KOPT-K1 (cell line): ENCODE measurements around the gene CAMK2G.

ENCODE experiments used
- H3K27ac ChIP-seq: fragments of 200-600 bp; sonication (generic); 2 replicates; pipeline ENCODE4 v1.5.1; 2016; ENCODE audit warnings: antibody characterized with exemption, mild to moderate bottlenecking, low read depth, low read length; ENCODE audit not compliant: poor library complexity, severe bottlenecking
- H3K36me3 ChIP-seq: fragments of 200-600 bp; sonication (generic); 2 replicates; pipeline ENCODE4 v1.5.1; 2017; ENCODE audit warnings: antibody characterized with exemption, mild to moderate bottlenecking, low read length, moderate library complexity; ENCODE audit not compliant: insufficient read depth
- H3K9me3 ChIP-seq: fragments of 200-600 bp; sonication (generic); 2 replicates; pipeline ENCODE4 v1.5.1; 2017; ENCODE audit warnings: antibody characterized with exemption, low read length, mild to moderate bottlenecking; ENCODE audit not compliant: insufficient read depth, poor library complexity, severe bottlenecking

The CAMK2G gene

DNA sequence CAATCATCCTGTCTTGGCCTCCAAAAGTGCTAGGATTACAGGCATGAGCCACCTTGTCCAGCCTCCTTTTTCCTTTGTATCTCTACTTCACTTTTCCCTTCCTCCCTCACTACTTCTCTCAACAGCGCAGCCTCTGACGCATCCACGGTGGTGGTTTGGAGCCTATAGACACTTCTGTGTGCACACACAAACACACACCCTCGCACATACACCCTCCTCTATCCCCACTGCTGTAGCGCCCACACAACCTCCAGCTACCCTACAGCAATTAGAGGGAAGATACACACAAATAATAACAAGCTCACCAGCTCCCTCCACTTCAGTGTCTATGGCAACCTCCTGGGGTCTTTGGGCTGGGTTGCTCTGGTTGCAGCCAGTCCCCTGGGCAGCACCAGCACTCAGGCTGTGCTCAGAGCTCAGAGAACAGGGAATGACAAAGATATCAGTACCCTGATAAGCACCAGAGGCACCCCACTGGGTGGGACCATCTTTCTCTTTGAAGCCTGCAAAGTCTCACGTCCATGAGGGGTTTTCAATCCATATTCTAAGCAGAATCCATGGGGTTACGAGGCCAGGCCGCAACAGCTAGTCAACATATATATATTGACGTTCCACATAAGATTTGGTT lies 3.3 kb upstream of the CAMK2G start:
- peaks cover 4% of the 10 kb centered on the region; the same call in 1 of the 2 replicates for H3K36me3 ChIP-seq
- no peaks in the 10 kb centered on the region for H3K9me3 ChIP-seq
- H3K27ac ChIP-seq, result no peak overlapping the region

DNA sequence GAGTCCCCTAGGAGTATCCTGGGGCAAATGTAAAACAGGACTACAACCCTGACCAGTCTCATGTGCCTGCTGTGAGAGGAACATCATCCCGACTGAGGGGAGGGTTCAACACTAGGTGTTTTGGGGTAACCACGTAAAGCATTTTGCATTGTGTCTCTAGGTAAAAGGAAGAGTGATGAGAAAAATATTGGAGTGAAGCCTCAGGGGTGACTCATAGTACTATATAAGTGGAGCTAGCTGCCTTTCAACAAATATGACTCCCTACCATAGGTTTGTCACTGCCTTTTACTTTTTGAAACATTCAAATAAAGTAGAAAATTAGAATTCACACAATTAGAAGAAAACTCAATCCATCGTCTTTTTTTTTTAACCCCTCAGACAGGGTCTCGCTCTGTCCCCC lies 2.6 kb upstream of the CAMK2G start:
- no peaks in the 10 kb centered on the region for H3K9me3 ChIP-seq
- H3K27ac ChIP-seq, result no peak overlapping the region
- H3K36me3 ChIP-seq, result peaks cover 10% of the 10 kb centered on the region

DNA sequence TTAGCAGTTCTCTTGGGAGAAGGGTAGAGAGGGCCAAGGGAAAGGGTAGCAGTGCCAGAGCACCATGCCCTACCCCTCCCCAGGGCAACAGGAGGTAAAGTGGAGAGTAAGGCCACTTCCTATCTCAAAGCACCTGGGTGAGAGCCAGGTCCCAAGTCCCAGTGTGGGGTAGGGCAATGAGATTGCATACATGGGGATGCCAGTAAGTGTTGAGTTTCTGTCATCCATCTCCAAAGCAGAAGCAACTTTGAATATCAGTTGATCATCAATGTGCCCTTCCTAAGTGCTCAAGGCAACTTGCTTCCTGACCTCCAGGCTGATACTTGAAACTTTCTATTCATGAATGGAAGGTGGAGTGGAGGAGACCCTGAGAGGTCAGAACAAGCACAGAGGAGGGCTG lies 2.2 kb upstream of the CAMK2G start:
- Histone ChIP-seq H3K9me3 (no peaks in the 10 kb centered on the region), H3K36me3 (peaks cover 14% of the 10 kb centered on the region), H3K27ac (no peak overlapping the region)

DNA sequence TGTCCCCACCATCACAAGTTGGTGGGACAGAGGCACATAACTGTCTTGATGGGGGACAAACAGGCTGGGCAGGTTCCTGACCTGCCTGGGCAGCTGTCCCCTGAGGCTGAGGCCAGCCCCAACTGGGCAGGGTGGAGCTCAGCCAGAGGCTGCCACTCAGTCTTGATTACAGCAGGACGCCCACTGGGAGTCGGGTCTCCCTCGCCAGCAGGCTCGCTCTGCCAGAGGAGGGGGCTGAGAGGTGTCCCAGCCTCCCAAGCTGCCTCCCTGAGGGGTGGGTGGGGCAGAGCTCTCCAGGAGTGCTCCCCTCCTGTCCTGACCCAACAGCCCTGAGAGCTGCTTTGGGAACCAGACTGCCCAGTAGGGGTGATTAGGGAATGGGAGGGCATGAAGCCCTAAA lies 1.8 kb upstream of the CAMK2G start:
- Histone ChIP-seq H3K9me3 (no peaks in the 10 kb centered on the region), H3K27ac (no peak overlapping the region), H3K36me3 (peaks cover 19% of the 10 kb centered on the region)

DNA sequence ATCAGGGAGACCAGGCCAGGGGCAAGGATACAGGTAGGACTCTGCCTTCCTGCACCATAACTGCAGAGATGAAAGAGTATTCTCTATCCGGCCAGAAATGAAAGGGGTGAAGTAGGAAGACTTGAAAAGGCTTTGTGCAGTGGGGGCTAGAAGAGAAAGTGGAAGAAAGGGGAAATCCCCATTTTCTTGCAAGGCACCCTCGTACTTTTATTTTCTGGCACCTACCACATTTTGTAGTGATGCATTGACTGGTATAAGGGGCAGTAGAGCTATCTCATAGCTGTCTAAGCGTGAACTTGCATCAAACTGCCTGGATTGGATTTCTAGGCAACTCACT lies 752 bp upstream of the CAMK2G start:
- Histone ChIP-seq H3K36me3 (peaks cover 29% of the 10 kb centered on the region), H3K27ac (peak overlapping the region; percentile 68), H3K9me3 (no peaks in the 10 kb centered on the region)

DNA sequence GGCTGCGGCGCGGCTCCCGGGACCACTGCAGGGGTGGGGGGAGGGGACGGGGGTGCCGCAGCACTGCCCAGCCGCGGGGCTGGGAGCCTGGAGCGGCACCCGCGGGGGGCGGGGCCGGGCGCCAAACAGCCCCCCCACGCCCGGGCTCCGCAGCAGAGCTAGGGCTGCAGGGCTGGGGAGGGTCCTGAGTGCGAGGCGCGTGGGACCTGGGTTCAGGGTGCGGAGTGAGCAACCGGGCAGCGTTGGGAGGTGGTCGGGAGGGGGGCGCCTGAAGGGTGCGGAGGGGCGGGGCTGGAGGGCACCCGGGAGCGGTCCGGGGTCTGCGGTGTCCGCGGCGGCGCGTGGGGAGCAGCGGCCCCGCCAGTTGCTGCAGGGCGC lies 528 bp downstream of the CAMK2G start:
- Histone ChIP-seq H3K9me3 (no peaks in the 10 kb centered on the region), H3K36me3 (peaks cover 42% of the 10 kb centered on the region), H3K27ac (peak overlapping the region; percentile 58)

DNA sequence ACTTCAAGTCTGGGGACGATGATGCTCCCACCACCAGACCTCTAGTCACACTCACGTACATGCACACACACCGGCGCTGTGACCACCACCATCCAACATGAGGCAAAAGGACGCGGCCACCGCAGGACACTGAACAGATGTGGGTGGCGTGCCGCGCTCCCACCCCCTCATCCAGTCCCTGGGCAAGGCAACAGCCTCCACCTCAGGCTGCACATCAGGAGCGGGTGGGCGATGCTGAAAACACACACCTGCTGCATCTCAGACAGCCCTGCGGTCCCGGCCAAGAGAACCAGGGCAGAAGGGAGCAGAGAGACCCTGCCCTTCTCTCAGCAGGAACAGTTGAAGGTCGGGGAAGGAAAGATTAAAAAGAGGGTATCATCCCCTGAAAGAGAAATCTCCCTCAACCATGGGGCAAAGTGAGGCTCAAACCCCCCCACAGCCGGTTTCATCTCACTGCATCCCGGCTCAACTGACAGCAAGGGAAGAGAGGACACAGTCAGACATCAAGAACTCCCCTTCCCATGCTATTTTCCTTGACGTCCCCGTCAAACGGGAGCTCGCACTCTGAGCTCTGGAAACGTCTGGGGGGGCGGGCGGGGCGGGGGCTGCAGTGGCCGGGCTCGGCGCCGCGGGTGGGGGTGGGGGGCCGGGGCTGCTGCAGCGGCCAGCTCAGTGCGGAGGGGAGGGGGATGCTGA lies 1.1 kb downstream of the CAMK2G start:
- Histone ChIP-seq H3K36me3 (peaks cover 47% of the 10 kb centered on the region), H3K9me3 (no peaks in the 10 kb centered on the region), H3K27ac (no peak overlapping the region)

DNA sequence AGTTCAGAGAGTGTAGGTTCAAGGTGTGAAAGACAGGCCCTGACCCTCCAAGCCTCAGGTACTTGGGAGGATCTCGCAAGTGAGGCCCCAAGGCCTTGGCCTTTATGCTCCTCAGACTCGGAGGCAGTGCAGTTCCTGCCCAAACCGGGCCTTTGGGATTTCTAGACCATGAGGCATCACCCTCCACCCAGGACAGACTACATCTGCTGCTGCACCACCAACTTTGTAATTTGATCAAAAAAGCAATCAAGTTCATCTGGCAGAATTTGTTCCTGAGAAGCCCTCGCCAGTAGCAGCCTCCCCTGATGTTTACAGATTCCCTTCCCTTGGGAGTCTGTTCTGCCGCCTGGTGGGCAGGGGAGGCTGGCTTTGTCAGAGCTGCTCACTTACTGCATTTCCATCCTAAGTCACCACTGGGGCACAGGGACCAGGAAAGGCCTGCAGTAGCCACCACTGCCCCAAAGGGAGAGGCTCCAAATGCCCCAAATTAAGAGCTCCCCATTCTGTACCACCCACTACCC lies 2.1 kb downstream of the CAMK2G start:
- H3K27ac ChIP-seq, result no peak overlapping the region
- no peaks in the 10 kb centered on the region for H3K9me3 ChIP-seq
- peaks cover 57% of the 10 kb centered on the region for H3K36me3 ChIP-seq

DNA sequence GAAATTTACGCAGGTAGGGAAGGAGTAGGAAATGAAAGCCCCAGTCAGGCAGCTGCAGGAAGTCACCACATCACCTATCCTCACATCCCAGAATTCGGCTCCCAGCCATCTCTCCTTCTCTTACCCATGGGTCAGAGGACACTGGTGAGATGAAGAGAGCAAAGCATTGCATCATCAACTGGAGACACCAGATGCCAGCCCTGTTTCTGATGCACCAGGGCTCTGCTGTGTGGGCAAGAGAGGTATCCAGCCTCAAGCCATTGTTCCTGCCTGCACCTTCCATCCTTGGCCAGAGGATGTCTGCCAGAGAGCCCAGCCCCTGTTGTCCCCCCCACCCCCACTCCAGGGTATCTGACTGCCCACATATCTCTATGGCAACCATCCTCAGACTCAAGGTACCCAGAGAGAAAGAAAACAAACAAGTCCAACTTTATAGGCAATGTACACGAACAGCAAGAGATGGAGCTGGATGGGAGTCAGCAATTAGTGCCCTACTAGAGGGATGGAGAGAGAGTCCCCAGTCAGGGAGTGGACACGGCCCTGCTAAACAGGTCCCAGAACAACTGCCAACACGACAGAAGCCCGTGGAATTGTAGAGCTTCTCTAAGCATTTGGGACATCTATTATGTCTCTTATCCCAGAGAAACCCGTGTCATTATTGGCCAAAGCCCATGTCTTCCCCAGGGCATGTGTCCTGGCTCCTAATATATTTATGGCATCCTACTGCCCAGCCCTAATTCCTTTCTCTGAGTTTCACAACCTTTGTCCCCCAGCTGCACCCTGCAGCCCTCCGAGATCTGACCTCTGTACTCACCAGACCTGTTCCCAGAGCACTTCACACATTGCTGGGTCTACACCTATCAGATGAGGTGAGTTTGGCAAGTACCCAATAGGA lies 2.8 kb downstream of the CAMK2G start:
- Histone ChIP-seq H3K27ac (no peak overlapping the region), H3K9me3 (no peaks in the 10 kb centered on the region), H3K36me3 (peaks cover 61% of the 10 kb centered on the region)

DNA sequence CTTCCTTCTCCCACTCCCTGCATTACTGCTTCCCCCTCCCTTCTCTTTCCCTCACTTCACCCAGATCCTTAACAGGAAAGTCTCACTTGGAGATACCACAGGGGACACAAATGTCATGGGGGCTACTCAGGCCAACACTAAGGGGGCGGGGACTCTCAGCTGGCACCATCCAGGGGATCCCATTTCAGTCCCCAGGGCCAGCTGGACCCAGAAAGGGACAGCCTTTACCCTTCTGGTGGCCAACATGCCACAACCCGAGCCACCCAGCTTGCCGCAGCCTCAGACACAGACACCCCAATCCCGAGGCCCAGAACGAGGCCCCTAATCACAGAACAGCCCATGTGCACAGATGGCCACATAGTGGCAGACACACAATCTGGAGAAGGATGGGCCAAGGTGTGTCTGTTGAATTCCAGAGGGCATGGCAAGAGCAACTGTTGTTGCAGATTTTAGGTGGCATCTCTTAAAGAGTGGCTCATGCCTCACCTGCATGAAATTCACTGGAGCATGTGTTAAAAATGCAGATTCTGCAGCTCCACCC lies 5.6 kb downstream of the CAMK2G start:
- Histone ChIP-seq H3K27ac (no peak overlapping the region), H3K9me3 (no peaks in the 10 kb centered on the region), H3K36me3 (peaks cover 73% of the 10 kb centered on the region)

DNA sequence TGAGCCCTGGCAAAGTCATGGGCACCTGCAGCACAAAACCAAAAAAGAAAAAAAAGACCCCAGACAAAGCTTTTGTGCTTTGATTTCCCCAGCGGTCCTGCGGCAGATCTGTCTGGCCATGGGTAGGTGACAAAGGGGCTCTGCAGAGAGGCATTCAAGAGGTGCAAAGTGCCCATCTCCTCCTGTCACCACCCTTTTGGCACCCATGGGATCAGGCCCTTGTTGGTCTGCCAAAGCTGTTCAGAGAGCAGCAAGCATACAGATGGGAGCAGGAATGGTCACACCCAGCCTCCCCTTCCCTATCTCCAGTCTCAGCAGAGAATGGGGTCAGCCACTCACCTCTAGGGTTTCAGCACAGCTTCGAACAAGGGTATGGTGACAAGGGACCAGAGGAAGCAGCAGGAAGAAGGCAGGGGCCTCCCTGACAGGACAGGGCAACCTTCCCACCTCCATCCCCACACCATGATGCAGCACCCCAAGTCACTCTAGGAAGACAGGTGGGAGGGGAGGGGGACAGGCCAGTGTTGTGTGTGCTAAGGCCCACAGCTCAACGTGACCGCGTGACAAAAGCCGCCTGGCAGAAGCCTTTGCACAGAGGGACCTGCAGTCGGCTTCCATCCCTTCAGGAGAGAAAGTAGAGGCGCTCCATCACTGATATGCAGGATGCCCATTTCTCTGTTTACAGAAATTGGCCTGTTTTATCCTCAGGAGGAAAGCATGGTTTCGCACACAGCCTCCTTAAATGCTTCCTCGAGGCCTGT lies 6.3 kb downstream of the CAMK2G start:
- peak overlapping the region; percentile 96 for H3K27ac ChIP-seq
- peaks cover 80% of the 10 kb centered on the region for H3K36me3 ChIP-seq
- H3K9me3 ChIP-seq, result no peaks in the 10 kb centered on the region

DNA sequence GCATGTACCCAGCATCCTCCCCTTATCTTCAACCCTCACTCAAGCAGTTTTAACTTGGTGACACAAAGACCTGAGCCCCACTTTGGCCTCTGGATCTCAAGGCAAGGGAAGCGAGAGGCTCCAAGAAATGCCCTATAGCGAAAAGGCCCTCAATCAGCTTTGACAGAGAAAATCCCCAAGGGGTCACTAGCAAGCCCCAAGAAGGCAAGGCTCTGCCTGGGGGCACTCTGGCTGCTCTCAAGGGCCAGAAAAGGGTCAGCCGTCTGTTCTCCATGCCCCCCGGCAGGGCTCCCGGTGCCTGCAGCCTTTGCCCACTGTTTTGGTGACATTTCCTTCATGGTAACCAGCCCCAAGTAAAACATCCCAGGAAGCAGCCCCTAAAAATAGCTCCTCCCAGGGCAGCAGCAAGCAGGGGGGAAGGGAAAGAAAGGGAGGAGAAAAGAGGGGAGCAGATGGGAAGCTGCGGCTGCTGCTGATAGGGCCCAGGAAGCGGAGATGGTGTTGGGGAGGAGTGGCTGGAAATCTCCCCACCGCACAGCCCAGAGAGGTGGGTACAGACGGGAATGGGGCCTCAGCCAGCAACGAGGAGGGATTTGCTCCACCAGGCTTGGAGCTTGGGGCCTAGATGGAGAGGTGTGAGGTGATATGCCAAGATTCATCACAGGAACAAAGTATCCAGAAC lies 7.1 kb downstream of the CAMK2G start:
- Histone ChIP-seq H3K9me3 (no peaks in the 10 kb centered on the region), H3K36me3 (peaks cover 79% of the 10 kb centered on the region), H3K27ac (peak overlapping the region; percentile 96)

DNA sequence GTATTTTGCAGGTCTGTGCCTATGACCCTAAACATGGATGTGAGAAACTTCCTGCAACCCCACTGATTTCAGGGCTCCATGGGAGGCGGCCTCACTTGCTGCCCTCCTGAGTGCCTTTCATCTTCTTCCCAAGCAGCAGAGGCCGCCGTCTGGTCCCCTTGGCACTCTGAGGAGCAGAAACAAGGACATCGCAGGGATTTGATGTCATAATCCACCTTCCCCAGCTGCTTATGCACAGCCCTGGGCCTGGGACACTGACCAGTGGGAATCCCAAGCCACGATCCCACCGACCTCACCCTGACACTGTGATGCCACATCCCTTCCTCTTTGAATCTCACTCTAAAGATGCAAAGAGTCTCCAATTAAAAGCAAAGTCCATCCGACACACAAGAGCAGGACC lies 7.7 kb downstream of the CAMK2G start:
- H3K36me3 ChIP-seq, result peaks cover 79% of the 10 kb centered on the region
- no peaks in the 10 kb centered on the region for H3K9me3 ChIP-seq
- peak overlapping the region; percentile 96 for H3K27ac ChIP-seq
